Liver (tissue), 3 donors: ENCODE results near the gene EIPR1.

Experiments
- GABPA ChIP-seq, 2 donors: IDR thresholded peaks in 1 of 2; conservative IDR thresholded peaks in 1 of 2; 2 replicates each; pipeline ENCODE4 v1.6.1; 2016; ENCODE audit warnings: antibody characterized with exemption in 2 of 2, mild to moderate bottlenecking in 1 of 2, moderate library complexity in 1 of 2
- JUND ChIP-seq, 2 donors: IDR thresholded peaks; 2 replicates each; pipeline ENCODE4 v1.6.1; 2016; ENCODE audit warnings: antibody characterized with exemption in 2 of 2
- RAD21 ChIP-seq, 2 donors: IDR thresholded peaks; 2 replicates each; pipeline ENCODE4 v1.6.1; 2016; ENCODE audit warnings: antibody characterized with exemption in 2 of 2, mild to moderate bottlenecking in 2 of 2
- RXRA ChIP-seq, 2 donors: IDR thresholded peaks; 2 replicates each; pipeline ENCODE4 v1.6.1; 2017 to 2018; ENCODE audit warnings: antibody characterized with exemption in 2 of 2, mild to moderate bottlenecking in 1 of 2
- SP1 ChIP-seq: IDR thresholded peaks from 2 replicates; pipeline ENCODE4 v1.6.1; 2018; ENCODE audit warnings: antibody characterized with exemption, mild to moderate bottlenecking
- TAF1 ChIP-seq: conservative IDR thresholded peaks from 2 replicates; pipeline ENCODE4 v1.6.1; 2016; ENCODE audit warnings: antibody characterized with exemption, mild to moderate bottlenecking
- TF ChIP-seq, protein P1 (sequence below): fragments of 150-350 bp; IDR thresholded peaks from 2 replicates; pipeline ENCODE4 v1.5.1; 2017; ENCODE audit warnings: improper control_type of control experiment, low read depth, low read length; ENCODE audit not compliant: missing input control
- TF ChIP-seq, protein P2 (sequence below): IDR thresholded peaks from 2 replicates; pipeline ENCODE4 v1.6.1; 2016; ENCODE audit warnings: antibody characterized with exemption, mild to moderate bottlenecking
- donor health status: healthy.
- donor health status: healthy.

DNA sequence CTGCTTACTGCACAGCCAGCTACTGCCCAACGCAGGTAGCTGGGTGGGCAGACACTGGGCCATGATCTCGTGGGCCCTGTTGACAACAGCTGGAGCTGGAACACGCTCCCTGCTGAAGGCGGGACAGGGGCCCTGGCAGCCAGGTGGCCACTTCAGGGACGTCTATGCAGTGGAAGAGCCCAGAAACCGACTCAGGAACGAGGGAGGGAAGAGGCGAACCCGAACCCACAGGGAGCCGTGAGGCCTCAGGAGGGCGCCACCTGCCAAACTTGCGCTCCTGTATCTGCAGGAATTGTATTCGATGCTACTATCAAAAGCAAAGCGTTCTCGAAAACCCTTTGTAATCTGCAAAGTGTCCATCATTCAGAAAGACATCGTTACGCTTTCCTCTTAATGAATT is 198.4 kb downstream of the EIPR1 start:
- TF ChIP-seq RXRA (IDR thresholded peaks at IDR 0.05) (no peak), SP1 (no peak), TAF1 (no peak), JUND (IDR thresholded peaks at IDR 0.05) (no peak), GABPA (IDR thresholded peaks at IDR 0.05 in 1 of 2, conservative IDR thresholded peaks at IDR 0.05 in 1 of 2) (no peak), RAD21 (IDR thresholded peaks at IDR 0.05) (no peak)
- TF ChIP-seq, protein P1, sequence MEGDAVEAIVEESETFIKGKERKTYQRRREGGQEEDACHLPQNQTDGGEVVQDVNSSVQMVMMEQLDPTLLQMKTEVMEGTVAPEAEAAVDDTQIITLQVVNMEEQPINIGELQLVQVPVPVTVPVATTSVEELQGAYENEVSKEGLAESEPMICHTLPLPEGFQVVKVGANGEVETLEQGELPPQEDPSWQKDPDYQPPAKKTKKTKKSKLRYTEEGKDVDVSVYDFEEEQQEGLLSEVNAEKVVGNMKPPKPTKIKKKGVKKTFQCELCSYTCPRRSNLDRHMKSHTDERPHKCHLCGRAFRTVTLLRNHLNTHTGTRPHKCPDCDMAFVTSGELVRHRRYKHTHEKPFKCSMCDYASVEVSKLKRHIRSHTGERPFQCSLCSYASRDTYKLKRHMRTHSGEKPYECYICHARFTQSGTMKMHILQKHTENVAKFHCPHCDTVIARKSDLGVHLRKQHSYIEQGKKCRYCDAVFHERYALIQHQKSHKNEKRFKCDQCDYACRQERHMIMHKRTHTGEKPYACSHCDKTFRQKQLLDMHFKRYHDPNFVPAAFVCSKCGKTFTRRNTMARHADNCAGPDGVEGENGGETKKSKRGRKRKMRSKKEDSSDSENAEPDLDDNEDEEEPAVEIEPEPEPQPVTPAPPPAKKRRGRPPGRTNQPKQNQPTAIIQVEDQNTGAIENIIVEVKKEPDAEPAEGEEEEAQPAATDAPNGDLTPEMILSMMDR, result no peak
- TF ChIP-seq, protein P2, sequence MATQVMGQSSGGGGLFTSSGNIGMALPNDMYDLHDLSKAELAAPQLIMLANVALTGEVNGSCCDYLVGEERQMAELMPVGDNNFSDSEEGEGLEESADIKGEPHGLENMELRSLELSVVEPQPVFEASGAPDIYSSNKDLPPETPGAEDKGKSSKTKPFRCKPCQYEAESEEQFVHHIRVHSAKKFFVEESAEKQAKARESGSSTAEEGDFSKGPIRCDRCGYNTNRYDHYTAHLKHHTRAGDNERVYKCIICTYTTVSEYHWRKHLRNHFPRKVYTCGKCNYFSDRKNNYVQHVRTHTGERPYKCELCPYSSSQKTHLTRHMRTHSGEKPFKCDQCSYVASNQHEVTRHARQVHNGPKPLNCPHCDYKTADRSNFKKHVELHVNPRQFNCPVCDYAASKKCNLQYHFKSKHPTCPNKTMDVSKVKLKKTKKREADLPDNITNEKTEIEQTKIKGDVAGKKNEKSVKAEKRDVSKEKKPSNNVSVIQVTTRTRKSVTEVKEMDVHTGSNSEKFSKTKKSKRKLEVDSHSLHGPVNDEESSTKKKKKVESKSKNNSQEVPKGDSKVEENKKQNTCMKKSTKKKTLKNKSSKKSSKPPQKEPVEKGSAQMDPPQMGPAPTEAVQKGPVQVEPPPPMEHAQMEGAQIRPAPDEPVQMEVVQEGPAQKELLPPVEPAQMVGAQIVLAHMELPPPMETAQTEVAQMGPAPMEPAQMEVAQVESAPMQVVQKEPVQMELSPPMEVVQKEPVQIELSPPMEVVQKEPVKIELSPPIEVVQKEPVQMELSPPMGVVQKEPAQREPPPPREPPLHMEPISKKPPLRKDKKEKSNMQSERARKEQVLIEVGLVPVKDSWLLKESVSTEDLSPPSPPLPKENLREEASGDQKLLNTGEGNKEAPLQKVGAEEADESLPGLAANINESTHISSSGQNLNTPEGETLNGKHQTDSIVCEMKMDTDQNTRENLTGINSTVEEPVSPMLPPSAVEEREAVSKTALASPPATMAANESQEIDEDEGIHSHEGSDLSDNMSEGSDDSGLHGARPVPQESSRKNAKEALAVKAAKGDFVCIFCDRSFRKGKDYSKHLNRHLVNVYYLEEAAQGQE, result no peak
